HG03066 (cell line): ENCODE data around the gene EBF4.

Source experiments
- ATAC-seq: cut with Tn5 transposase; IDR thresholded peaks from one replicate; pipeline ENCODE4 v1.9.1; 2021; ENCODE audit warnings: low read depth; ENCODE audit not compliant: unreplicated experiment

Gene EBF4

DNA sequence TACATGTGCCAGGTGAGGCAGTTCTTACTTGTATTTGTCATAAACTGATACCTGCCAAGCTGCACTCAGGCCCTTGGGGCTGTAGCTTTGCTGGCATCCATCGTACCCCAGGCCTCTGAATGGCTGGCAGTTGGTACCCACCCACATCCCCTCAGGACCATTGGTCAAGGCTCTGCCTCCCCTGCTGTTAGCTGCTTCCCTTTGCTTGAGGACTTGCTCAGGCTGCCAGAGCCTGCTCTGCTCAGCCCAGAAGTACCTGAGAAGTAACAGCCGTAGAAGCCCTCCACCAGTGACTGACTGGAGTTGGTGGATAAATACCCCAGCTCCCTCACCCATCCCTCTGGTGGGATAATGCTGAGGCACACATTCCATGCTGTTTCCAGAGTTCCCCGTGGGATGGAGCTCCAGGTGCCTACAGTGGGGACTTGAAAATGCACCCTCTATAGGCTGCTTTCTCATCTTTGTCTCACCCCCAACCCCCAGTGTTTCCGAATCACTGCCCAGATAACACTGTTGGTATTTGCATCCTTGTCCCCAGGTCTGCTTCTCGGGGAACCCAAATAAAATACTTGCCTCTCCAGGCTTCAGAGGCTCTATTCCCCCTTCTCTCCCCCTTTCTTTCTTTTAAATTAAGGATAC, 7.3 kb downstream of the EBF4 start:
- no peak for ATAC-seq

DNA sequence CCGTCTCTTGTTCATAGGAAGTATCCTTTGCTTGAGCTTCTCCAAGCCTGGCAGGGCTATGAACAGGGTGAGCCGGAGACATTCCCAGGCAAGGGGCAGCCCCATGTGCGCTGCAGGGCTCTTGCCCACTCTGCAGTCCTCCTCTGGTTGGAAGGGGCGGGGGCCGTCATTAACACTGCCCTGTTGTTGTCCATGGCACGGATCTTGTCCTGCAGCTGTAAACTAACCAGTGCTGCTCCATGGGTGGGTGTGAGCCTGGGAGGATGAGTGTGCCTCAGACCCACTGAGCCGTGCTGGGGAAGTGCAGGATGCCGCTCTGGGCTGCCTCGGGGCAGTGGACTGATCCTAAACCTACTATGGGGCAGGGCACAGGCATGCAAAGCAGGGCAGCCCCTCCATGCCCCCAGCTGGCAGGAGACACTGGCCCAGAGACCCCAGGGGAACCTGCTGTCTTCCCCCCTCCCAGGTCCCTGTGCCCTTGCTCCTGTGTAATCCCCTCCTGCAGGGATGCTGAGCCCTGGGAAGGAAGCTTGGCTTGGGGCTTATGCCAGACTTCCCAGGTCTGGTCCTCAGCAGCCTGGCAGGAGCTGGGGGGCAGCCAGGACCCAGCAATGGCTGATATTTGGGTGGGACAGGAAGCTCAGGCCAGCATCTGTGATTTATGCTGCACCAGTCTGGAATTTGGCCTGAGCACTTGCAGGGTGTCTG, 8.5 kb downstream of the EBF4 start:
- ATAC-seq: no peak

DNA sequence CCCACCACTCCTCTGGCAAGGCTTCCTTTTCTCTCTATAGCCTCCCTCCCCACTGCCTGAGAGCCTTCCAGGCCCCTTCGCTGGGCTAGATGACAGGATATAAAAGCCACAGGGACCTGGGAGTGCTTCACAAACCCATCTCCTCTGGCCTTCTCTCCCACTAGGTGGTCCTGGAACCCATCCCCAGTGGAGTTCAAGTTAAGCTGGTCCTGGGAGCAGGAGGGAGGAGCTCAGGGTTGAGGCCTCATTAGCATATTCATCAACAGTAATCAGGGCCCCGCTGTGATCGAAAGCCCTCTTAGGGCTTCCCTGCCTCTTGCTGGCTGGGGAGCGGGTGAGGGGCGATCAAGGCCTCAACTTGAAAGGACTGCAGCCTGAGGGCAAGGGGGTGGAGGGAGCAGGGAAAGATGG, 9.1 kb downstream of the EBF4 start:
- ATAC-seq: no peak

GRCh38 chr20:2703716-2704475, 11.3 kb downstream of the EBF4 start:
- ATAC-seq: no peak

DNA sequence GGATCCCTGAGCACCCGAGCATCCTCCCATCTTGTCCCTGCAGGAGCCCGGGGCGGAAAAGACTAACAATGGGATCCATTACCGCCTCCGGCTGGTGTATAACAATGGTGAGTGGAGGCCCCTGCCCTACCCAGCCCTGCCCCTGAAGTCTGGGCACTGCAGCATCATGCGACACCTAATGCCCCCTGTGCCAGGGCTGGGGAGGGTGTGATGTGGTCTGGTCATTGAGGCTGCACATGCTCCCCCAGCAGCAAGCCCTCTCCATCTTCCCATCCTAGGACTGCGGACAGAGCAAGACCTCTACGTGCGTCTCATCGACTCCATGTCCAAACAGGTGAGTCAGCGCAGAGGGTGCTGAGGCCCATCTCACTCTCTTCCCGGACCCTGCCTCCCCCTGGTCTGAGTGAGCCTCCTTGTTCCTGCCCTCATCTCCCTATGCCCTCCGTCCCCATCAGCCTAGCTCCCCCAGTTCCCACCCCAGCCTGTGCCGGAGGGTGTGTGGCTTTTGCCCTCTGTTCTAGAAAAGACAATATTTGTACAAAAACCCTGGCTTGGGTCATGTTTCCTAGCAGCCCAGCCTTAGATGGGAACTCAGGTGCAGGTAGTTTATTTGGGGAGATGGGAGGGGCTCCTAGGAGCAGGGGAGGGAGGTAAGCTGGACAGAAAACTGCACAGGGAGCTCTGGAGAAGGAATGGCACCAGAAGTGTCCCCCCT, 13.5 kb downstream of the EBF4 start:
- no peak for ATAC-seq

- ATAC-seq: no peak
Observed at GRCh38 chr20:2706688-2707352, 14.2 kb downstream of the EBF4 start.

GRCh38 chr20:2707353-2708072, 14.9 kb downstream of the EBF4 start:
- ATAC-seq: no peak

GRCh38 chr20:2708073-2708415, 15.5 kb downstream of the EBF4 start:
- ATAC-seq: no peak

- ATAC-seq: no peak
Observed at GRCh38 chr20:2708665-2709064, 16.1 kb downstream of the EBF4 start.

GRCh38 chr20:2709205-2709981, 16.8 kb downstream of the EBF4 start:
- no peak for ATAC-seq

DNA sequence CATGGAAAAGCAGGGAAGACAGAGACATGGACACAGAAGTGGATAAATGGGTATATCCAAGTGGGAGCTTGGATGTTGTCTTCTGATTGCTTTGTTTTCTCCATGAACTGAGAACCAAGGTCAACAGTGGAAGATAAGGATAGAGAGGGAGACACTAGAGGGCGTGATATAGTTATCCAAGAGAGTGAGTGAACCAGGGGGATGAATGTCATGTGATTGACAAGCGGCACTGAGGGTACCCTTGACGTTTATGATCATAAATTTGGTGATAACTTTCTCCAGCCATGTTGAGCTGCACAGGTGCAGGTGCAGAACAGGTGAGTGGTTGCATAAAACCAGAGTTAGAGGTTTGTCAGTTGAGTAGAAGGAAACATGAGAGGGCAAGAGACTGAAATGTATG, 20.7 kb downstream of the EBF4 start:
- ATAC-seq: no peak

DNA sequence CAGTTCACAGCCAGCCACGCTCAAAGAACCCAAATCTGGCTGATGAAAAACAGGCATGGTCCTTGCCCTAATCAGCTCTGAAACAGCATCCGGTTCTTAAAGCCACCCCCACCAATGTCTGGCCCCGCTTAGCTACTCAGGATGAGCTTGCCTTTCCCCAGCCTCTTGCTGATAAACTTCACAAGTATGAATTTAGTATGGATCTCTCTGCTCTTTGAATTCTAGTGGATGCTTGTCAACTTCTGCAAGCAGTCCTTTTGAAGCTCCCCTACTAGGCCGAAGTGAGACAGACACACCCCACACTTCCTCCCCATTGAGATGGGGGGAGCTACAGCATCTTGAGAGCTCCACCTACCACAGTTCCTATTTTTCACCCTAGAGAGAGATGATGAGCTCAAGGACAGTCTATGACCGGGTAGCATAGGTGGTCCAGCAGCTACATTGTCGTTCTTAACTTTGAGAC, 36.7 kb downstream of the EBF4 start:
- no peak for ATAC-seq

- no peak for ATAC-seq
Observed at GRCh38 chr20:2729791-2730190, 37.2 kb downstream of the EBF4 start.

- no peak for ATAC-seq
Observed at GRCh38 chr20:2734899-2735298, 42.3 kb downstream of the EBF4 start.

- no peak for ATAC-seq
Observed at GRCh38 chr20:2736441-2736840, 43.9 kb downstream of the EBF4 start.

GRCh38 chr20:2738331-2739041, 45.9 kb downstream of the EBF4 start:
- no peak for ATAC-seq

DNA sequence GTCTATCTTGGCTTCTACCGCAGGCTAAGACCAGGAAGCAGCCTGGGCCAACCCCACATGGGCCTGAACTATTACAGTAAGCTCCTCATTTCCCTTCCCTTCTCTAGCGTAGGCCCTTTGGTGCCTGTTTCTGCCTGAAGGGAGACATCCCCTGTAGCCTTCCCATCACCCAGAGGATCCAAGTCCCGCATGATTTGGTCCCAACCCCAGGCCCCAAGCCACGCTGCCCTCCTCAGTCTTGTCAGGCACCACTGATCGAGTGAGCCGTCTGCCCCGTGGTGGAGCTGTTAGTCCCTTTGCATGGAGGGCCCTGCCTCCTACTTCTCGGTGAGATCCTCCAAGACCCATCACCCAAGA, 46.4 kb downstream of the EBF4 start:
- no peak for ATAC-seq

- no peak for ATAC-seq
Observed at GRCh38 chr20:2740702-2741101, 48.1 kb downstream of the EBF4 start.

DNA sequence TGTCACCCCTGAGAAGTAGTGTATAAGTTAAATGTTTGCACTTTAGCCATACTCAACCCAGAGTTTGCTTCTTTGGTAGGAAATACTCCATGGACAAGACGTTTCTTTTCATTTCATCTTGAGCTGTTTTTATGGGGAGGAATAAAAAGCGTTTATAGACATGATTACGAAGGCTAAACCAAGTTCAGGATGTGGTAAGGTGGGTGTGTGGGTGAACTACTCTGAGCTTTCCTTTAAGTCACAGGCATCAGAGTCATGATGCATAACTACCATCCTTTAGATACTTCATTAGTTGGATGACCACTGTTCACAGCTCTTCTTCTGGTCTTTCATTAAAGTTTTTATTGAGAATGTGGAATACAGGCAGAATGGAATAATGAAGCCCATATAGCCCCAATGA, 48.9 kb downstream of the EBF4 start:
- no peak for ATAC-seq
